Astrocyte of the hippocampus (primary cell): Measurements from ENCODE around the gene SLC35G4.
"Not testable (repeated sequence)": the region's sequence is repeated elsewhere in the genome, so short reads cannot be mapped to it uniquely, and the experiment has no call there.

Source experiments
- DNase-seq: peaks from one replicate; pipeline ENCODE4 v3.0.0; 2011; ENCODE audit warnings: low read depth, low spot score

SLC35G4 gene

GRCh38 chr18:11613611-11614010, 4.2 kb downstream of the SLC35G4 start:
- not testable (repeated sequence) for DNase-seq

GRCh38 chr18:11614042-11614441, 4.6 kb downstream of the SLC35G4 start:
- DNase-seq: not testable (repeated sequence)

GRCh38 chr18:11614981-11615380, 5.6 kb downstream of the SLC35G4 start:
- not testable (repeated sequence) for DNase-seq

GRCh38 chr18:11647310-11647709, 37.9 kb downstream of the SLC35G4 start:
- not testable (repeated sequence) for DNase-seq

GRCh38 chr18:11647804-11648203, 38.4 kb downstream of the SLC35G4 start:
- not testable (repeated sequence) for DNase-seq

- DNase-seq: no peak
Measured at GRCh38 chr18:11649839-11650238, 40.4 kb downstream of the SLC35G4 start.

GRCh38 chr18:11651899-11652298, 42.5 kb downstream of the SLC35G4 start:
- no peak for DNase-seq

- DNase-seq: no peak
Measured at GRCh38 chr18:11653521-11653920, 44.1 kb downstream of the SLC35G4 start.

- peak; percentile 54 for DNase-seq
Measured at GRCh38 chr18:11654736-11655605, 45.6 kb downstream of the SLC35G4 start.

GRCh38 chr18:11655606-11655932, 46.2 kb downstream of the SLC35G4 start:
- DNase-seq: no peak

- no peak for DNase-seq
Measured at GRCh38 chr18:11657152-11657551, 47.8 kb downstream of the SLC35G4 start.

- DNase-seq: no peak
Measured at GRCh38 chr18:11657554-11657953, 48.2 kb downstream of the SLC35G4 start.

- no peak for DNase-seq
Measured at GRCh38 chr18:11658019-11658418, 48.6 kb downstream of the SLC35G4 start.

- no peak for DNase-seq
Measured at GRCh38 chr18:11658989-11659388, 49.6 kb downstream of the SLC35G4 start.
